GM21360 (cell line): ENCODE results near the gene LRRC15.

Source experiments
- ATAC-seq: cut with Tn5 transposase; IDR thresholded peaks from one replicate; pipeline ENCODE4 v1.9.1; 2021; ENCODE audit warnings: mild to moderate bottlenecking, moderate library complexity; ENCODE audit not compliant: unreplicated experiment

The LRRC15 gene

GRCh38 chr3:194305356-194306108 lies 64.0 kb downstream of the LRRC15 start:
- ATAC-seq = no peak
